ENCODE results near the gene BFSP2. TPM values are rescaled to one million over a fixed set of nuclear protein-coding genes. Genes with fewer than 3 reads are reported as not detected.

The BFSP2 gene
- total and polyA plus RNA-seq, 8 donors = 0.68 to 2.7 (median 1.4) TPM; not detected in 5

- no peaks in the 10 kb centered on the region for H3K27me3 ChIP-seq
- DNase-seq = no peak
- no peak overlapping the region for H3K27ac ChIP-seq
- intact Hi-C loops (cut with DNase I; ENCODE audit: low total_unique reads) = loop anchor here (5.0 to 10.0 kb wide), 2 partner anchors 343 to 645 kb away; partner anchors contain the start of gene TMEM108
- no peaks in the 10 kb centered on the region for H3K36me3 ChIP-seq
- no peaks in the 10 kb centered on the region for H3K9me3 ChIP-seq
- H3K4me1 ChIP-seq = peaks cover 0 to 10% (median 7%) of the 10 kb centered on the region in 4 donors
- WGBS, 5 donors = 93 to 96% (median 94%) methylated on average over 17 to 19 of the region's 19 CpGs
- H3K4me3 ChIP-seq = no peak overlapping the region
- TF ChIP-seq EP300 (IDR thresholded peaks at IDR 0.05) (no peak), POLR2A (IDR thresholded peaks at IDR 0.05) (no peak), POLR2AphosphoS5 (IDR thresholded peaks at IDR 0.05) (no peak)
- TF ChIP-seq, protein P1, sequence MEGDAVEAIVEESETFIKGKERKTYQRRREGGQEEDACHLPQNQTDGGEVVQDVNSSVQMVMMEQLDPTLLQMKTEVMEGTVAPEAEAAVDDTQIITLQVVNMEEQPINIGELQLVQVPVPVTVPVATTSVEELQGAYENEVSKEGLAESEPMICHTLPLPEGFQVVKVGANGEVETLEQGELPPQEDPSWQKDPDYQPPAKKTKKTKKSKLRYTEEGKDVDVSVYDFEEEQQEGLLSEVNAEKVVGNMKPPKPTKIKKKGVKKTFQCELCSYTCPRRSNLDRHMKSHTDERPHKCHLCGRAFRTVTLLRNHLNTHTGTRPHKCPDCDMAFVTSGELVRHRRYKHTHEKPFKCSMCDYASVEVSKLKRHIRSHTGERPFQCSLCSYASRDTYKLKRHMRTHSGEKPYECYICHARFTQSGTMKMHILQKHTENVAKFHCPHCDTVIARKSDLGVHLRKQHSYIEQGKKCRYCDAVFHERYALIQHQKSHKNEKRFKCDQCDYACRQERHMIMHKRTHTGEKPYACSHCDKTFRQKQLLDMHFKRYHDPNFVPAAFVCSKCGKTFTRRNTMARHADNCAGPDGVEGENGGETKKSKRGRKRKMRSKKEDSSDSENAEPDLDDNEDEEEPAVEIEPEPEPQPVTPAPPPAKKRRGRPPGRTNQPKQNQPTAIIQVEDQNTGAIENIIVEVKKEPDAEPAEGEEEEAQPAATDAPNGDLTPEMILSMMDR (IDR thresholded peaks at IDR 0.05) = no peak
These were observed 19.9 kb upstream of the BFSP2 start for GRCh38 chr3:133379926-133380325.

GRCh38 chr3:133380481-133381225 is 19.2 kb upstream of the BFSP2 start:
- H3K9me3 ChIP-seq = no peaks in the 10 kb centered on the region
- no peak overlapping the region for H3K4me3 ChIP-seq
- no peak overlapping the region for H3K27ac ChIP-seq
- no peak for TF ChIP-seq POLR2AphosphoS5 (IDR thresholded peaks at IDR 0.05)
- TF ChIP-seq POLR2A (IDR thresholded peaks at IDR 0.05) = no peak
- TF ChIP-seq, protein P1 (IDR thresholded peaks at IDR 0.05) = no peak
- no peak for TF ChIP-seq EP300 (IDR thresholded peaks at IDR 0.05)
- H3K4me1 ChIP-seq = peaks cover 0 to 10% (median 7%) of the 10 kb centered on the region in 4 donors
- whole genome bisulfite sequencing, 5 donors = 84 to 95% (median 94%) methylated on average over 7 to 16 of the region's 16 CpGs
- intact Hi-C loops (cut with DNase I; ENCODE audit: low total_unique reads) = loop anchor here (5.0 to 10.0 kb wide), 2 partner anchors 343 to 646 kb away; partner anchors contain the start of gene TMEM108
- no peaks in the 10 kb centered on the region for H3K36me3 ChIP-seq
- no peaks in the 10 kb centered on the region for H3K27me3 ChIP-seq
- no peak for DNase-seq

GRCh38 chr3:133381346-133382109 is 18.3 kb upstream of the BFSP2 start:
- no peaks in the 10 kb centered on the region for H3K27me3 ChIP-seq
- TF ChIP-seq POLR2A (IDR thresholded peaks at IDR 0.05) = no peak
- peaks cover 0 to 10% (median 7%) of the 10 kb centered on the region in 4 donors for H3K4me1 ChIP-seq
- H3K9me3 ChIP-seq = no peaks in the 10 kb centered on the region
- H3K27ac ChIP-seq = no peak overlapping the region
- peak in 1 of 2 donors; percentile 49 for DNase-seq
- H3K36me3 ChIP-seq = no peaks in the 10 kb centered on the region
- 30 to 61% (median 49%) methylated on average over 4 of the region's 4 CpGs for WGBS, 5 donors
- intact Hi-C loops (cut with DNase I; ENCODE audit: low total_unique reads) = loop anchor here (5.0 to 10.0 kb wide), 2 partner anchors 344 to 647 kb away; partner anchors contain the start of gene TMEM108
- no peak overlapping the region for H3K4me3 ChIP-seq

- H3K27me3 ChIP-seq = no peaks in the 10 kb centered on the region
- no peaks in the 10 kb centered on the region for H3K36me3 ChIP-seq
- H3K4me1 ChIP-seq = peaks cover 0 to 10% (median 7%) of the 10 kb centered on the region in 4 donors
- peak in 1 of 3 donors; percentile 35 for TF ChIP-seq POLR2AphosphoS5 (IDR thresholded peaks at IDR 0.05)
- TF ChIP-seq, protein P1 (IDR thresholded peaks at IDR 0.05) = no peak
- no peak overlapping the region for H3K27ac ChIP-seq
- intact Hi-C loops (cut with DNase I; ENCODE audit: low total_unique reads) = loop anchor here (5.0 to 10.0 kb wide), 2 partner anchors 346 to 648 kb away; partner anchors contain the start of gene TMEM108
- 50 to 70% (median 52%) methylated on average over 3 of the region's 3 CpGs for WGBS, 5 donors
- DNase-seq = peak; percentile 42 to 45
- H3K4me3 ChIP-seq = no peak overlapping the region
- H3K9me3 ChIP-seq = no peaks in the 10 kb centered on the region
These were observed 16.7 kb upstream of the BFSP2 start for GRCh38 chr3:133383175-133383574.
